GM23338 (cell line): ENCODE measurements around the gene FAM229B. TPM values are rescaled to one million over a fixed set of nuclear protein-coding genes. Genes with fewer than 3 reads are reported as not detected.

Source experiments
- polyA plus RNA-seq: library from polyadenylated mRNA; unstranded; fragments of >200 nt; fragmentation: Nextera tagmentation; extraction: Ambion mirVana; gene quantifications from 2 replicates; pipeline ENCODE4 v1.2.1, GENCODE V29; 2016
- total RNA-seq: library from RNA; depleted of rRNA; stranded (reverse); fragments of >200 nt; shearing (Covaris generic); gene quantifications from 2 replicates; pipeline ENCODE4 v1.2.3, GENCODE V29; 2014; rRNA removed

Gene FAM229B
- total and polyA plus RNA-seq, 2 experiments from 2014 or later: 4.4 to 32.9 TPM

Other genes starting within 250 kb of the FAM229B start
- gene FYN, start 214.1 kb upstream of the FAM229B start, total RNA-seq: 70.8 and 143 TPM in 2 replicates
- gene FYN, start 214.1 kb upstream of the FAM229B start, polyA plus RNA-seq: 46.8 and 54.9 TPM in 2 replicates
- not detected in 2 replicates for gene CCN6, start 33.5 kb upstream of the FAM229B start, total RNA-seq
- 0.65 and 0.73 TPM in 2 replicates for gene CCN6, start 33.5 kb upstream of the FAM229B start, polyA plus RNA-seq
- 24.7 and 27.7 TPM in 2 replicates for gene TUBE1, start 109 bp upstream of the FAM229B start, total RNA-seq
- 24.2 and 26.3 TPM in 2 replicates for gene TUBE1, start 109 bp upstream of the FAM229B start, polyA plus RNA-seq
- gene LAMA4, start 167.0 kb downstream of the FAM229B start, total RNA-seq: 1.7 and 4.9 TPM in 2 replicates
- 2.8 TPM in 2 replicates for gene LAMA4, start 167.0 kb downstream of the FAM229B start, polyA plus RNA-seq